Colon (tissue), 2 donors: Measurements from ENCODE around the gene OTULIN.

ENCODE experiments used
- FAIRE-seq: peaks from 2 replicates; lab custom pipeline; 2012; peaks lifted over from hg19 to GRCh38; lab: Jason Lieb, UNC
- donor health status: control.
- donor health status: control.

Gene OTULIN

DNA sequence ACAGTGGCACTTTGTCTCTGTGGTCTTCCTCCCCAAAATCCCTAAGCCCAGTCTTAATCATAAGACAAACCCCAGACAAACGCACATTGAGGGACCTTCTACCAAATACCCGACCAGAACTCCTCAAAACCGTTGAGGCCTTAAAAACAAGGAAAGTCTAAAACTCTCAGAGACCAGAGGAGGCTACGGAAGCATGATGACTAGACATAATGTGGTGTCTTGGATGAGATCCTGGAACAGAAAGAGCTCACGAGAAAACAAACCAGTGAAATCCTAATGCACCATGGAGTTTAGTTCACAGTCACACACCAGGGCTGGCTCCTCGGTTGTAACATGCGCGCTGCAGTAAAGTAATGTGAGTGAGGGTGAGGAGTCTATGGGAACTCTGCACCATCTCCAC is 58.4 kb downstream of the OTULIN start:
- FAIRE-seq: no peak

DNA sequence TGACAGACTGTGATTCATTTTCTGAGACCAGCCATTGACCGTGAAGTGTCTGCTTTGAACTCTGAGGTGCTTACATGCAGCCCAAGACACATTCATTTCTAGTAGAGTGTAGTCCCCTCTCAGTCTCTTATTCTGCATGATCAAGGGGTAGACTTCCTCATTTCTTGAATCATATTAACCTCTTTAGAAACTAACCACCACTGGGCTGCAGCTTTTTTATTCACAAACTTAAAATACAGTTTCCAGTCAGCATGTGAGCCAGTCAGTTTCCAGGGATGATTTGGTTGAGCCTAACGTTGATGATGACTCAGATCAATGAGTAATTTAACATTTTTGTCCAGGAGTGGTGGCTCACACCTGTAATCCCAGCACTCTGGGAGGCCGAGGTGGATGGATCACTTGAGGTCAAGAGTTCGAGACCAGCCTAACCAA is 59.2 kb downstream of the OTULIN start:
- no peak for FAIRE-seq

DNA sequence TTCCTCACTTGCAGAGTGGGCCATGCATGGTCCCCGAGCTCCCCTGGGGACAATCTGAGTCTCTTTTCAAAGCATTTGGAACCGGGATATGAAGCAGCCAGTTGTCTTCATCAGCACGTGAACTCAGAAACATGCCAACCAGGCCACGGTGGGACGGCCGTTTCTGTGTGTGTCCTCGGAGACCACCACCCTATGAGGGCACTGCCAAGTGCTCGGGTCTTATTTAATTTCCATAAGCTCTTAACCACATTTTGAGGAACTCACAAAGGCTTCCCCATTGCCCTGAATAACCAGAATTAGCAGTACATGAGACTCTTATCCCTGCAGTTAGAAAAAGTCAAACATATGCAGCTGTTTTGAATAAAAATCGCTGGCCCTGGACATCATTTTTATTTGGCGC is 60.1 kb downstream of the OTULIN start:
- FAIRE-seq: no peak

DNA sequence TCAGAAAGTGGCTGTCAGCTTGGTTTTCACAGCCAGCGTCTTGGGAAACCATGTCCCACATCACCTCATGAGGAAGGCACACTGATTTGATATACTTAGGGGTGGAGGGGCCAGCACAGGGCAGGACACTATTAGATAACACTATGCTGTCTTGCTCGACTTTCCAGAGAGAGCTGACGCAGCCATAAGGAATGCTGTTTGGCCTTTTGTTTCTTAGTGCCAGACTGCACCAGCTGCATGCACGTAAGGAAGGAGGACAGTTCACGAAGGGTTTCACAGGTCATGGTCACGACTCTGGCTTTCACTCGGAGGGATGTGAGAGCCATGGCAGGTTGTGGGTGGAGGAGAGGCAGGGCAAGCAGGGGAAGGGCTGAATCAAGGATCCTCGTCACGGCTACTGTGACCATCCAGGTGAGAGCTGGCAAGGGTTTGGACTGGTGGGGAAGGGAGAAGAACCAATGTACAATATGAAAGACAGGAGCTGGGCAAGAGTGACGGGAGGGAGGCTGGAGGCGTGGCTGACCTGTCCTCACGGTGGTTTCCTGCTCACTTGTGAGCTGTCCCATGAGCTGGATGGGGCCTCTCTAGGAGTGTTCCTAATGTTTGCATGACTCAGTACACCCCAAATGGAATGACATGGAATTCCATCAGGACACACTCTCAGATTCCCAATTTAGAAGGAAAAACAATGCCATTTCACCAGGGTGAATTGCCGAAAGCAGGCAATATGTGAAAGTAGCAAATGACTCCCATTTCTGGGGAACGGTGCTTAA is 61.7 kb downstream of the OTULIN start:
- no peak for FAIRE-seq

DNA sequence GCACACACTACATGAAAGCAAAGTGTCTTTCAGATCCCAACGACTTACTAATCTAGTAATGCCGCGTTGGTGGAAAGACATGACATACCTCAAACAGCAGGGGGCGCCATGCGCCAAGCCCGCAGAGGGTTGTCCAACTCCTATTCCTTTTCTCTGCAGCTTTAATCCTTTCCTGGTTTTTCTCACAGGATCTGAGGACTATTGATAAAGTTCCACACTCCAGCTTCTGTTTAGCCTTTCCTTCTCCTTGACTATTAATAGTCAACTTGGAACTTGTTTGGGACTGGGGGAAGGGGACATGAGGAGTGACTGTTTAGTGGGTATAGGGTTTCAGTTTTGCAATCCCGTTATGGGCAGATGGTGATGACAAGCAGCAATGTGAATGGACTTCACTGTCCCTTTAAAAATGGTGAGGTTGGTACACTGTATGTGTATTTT is 62.9 kb downstream of the OTULIN start:
- no peak for FAIRE-seq

DNA sequence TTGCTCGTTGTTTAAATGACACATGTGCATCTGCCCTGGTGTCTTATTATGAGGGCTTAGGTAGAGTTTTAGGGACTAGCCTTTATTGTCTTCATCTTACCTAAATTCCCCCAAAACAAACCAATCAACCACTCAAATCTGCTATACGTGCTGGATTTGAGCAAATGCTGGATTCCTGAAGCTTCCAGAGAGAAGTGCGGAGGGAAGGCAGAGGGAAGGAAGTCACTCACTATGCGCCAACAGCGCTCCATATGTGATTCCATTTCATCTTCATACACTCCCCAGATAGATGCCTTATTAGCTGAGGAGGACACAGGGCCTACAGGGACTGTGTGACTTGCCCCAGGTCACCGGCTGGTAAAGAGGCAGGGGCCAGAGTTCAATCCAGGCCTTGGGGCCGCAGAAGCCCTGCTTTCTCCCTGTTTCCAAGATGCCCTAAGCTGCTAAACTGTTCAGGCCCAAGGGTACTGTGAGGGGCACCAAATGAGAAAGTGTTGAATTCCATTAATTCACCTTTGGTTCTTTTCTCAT is 63.5 kb downstream of the OTULIN start:
- no peak for FAIRE-seq

DNA sequence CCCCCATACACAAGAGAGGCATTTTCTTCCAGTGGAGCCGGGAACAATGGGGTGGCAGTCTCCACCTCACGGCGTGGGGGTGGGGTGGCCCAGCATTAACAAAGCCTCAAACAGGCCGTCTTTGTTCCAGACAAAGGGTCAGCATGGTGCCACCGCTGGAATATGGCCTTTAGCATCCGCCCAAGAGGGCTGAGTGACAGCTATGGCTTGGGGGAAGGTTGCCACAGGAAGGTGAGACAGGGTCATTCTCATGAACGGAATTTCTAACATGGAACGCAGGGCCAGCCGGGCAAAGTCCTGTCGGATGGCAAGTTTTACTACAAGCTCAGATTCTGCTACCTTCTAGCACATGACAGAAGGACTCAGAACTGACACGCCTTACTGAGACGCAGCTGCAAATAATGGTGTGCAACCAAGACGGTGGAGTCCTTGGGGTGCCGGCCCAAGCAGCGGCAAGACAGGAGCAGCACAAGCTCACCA is 64.0 kb downstream of the OTULIN start:
- FAIRE-seq: no peak

DNA sequence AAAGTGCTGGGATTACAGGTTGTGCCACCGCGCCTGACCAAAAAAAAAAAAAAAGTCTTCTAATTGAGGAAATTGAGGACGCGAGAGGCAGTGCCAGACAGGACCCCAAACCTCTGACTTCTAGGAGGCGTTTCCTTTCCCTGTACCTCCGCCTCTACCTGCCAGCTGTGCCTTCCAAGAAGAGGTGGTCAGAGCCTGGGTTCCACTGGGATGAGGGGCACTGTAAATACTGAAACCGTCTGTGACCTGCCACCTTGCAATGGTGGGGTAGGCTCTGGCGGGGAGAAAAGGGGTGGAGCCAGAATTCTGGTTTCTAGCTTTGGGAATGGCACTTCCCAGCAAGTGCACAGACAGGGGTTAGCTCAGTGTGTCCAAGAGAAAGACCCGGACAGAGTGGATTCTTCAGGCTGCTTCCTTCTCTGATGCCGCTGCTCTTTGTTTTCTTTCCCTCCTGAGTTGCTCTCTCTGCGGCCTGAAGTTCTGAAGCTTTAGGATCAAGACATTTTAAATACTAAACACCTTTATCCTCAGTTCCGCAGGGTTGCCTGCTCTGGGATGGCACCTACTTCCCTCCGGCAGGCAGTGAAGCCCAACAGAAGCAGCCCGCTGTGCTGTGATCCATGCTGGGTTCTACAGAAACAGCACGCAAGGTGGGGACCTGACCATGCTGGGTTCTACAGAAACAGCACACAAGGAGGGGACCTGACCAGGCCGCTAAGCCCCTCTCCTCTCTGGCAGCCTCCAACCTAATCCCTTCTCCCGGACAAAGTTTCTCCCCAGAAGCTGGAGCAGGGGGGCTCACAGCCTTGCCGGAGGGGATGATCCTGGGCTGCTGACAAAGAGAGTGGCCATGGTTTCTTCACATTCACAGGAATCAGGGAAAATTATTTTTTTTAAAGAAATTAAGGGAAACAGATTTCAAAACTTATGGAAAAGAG is 65.2 kb downstream of the OTULIN start:
- no peak for FAIRE-seq

DNA sequence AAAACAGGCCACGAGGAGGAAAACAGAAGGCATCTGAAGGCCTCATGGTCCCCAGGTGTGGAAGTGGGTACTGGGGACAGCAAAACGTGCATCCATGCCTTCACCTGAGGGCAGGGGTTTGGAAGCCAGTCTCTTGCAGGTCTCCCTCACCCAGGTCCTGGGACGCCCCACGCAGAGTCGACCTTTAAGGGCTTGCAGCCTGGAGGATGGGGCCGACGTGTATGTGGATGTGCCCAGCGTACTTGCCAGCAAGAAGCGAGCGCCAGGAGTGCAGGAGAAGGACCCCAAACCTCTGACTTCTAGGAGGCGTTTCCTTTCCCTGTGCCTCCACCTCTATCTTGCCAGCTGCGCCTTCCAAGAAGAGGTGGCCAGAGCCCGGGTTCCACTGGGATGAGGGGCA is 65.9 kb downstream of the OTULIN start:
- FAIRE-seq: no peak

DNA sequence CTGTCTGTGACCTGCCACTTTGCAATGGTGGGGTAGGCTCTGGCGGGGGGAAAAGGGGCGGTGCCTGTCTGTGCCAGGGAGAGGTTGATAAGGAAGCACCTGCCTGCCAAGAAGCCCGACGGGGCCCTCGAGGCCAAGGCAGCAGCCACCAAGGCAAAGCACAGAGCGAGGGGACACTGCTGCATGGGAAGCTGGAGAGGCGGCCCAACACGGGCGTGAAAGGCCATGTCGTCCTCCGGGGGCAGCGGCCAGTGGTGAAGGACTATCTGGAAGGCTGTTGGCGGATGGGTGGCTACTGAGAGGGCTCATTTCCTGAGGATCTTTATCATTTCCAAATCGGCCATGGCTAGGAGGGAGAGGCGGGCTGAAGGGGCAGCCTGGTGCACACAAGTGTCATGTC is 66.4 kb downstream of the OTULIN start:
- FAIRE-seq: no peak

DNA sequence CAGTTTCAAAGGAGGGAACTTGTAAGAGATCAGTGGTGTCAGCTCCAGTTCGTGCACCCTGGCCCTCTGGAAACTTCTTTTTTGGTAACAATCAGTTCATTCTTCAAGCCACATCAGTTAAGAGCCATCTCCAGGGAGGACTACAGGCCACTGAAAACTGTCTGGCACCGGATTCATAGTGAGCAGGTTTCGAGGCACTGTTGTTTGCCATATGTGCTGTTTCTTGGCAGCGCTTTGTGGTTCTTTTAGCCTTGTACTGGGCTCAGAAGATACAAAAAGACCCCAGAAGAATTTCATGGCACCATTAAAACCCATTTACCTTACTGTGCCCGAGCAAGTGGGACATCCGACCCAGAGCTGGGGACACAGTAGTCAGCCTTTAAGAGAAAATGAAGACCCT is 68.5 kb downstream of the OTULIN start:
- FAIRE-seq: no peak

DNA sequence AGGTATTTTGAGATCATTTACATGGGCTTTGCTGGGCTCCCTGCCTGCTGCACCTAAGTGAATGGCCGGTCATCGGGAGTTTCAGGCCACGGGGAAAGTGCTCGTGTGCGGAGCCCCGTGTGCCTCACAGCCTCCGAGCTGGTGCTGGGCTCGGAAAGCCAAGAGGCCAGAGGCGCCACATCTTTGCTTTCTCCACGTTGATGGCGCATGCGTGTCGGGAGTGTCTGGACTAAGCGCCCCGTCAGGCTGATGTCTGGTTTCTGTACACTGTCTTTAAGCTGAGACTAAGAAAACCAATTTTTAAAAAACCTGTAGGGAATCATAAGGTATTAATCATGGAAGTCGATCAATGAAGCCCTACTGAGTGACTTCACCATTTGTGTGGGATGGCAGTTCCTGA is 69.1 kb downstream of the OTULIN start:
- FAIRE-seq: no peak

DNA sequence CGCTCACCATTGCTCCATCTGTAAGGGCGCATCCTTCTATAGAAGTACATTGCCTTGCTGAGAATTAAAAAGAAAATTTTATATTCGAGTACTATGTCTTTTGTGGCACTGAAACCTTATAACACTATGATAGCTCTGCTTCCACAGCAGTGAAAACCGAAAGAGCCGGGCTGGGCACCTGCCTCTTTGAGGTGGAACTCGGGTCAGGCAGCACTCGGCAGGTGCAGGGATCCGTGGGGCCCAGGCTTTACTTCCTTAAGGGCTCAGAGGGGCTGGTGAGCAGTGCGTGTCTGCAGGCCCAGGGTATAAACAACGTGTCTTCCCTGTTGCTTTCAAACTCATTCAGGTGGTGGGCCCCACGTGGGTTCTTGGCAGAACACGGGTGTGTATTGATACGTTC is 69.9 kb downstream of the OTULIN start:
- FAIRE-seq: no peak

DNA sequence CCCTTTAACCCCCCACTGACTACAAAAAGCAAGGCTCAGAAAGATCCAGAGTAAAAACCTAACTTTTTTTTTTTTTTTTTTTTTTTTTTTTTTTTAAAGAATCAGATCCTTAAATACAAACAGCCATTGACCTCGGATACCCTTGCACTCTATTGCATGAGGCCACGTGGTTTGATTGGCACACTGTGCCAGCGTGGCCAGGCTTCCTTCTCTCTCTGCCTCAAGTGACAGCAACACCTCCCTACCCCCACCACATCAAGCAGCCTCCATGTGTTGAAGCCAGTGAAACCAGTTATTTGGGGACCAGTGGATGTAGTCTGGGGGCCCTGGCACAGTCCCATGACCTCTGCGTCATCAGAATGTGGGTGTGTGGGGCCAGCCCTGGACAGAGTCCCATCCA is 71.4 kb downstream of the OTULIN start:
- no peak for FAIRE-seq

DNA sequence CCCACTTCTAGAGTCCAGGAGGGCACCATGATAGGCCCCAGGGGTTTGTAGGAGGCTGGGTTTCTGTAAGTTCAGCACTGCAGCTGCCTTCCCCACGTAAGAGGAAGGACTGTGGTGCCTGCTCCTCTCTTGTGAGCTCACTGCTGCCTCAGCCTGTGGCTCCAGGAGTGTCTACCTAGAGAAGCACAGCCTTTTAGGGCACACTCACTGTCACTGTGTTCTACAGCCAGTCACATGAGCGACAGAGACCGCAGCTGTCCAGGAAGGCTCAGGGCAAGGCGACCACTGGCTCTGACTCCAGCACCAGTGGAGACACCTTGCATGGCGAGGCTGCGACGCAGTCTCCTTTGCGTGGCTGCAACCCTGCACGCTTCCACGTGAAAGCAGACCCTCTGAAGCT is 72.8 kb downstream of the OTULIN start:
- FAIRE-seq: no peak

DNA sequence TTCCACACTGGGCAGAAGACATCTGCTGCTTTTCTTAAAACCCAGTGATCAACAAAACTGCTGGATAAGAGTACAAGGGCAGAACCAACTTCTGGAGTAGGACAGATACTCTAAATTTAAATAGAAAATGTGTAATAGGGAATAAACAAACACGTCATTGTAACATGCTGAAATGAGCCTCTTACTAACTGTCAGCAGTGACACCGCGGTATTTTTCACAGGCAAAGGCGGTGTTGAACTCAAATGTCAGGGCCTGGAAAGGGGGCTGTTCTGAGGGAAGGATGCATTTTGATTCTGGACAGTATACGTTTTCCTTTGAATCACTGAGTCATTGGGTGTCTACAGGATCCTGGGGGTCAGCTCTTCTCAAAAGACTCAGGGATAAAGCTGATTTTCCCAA is 73.5 kb downstream of the OTULIN start:
- no peak for FAIRE-seq

DNA sequence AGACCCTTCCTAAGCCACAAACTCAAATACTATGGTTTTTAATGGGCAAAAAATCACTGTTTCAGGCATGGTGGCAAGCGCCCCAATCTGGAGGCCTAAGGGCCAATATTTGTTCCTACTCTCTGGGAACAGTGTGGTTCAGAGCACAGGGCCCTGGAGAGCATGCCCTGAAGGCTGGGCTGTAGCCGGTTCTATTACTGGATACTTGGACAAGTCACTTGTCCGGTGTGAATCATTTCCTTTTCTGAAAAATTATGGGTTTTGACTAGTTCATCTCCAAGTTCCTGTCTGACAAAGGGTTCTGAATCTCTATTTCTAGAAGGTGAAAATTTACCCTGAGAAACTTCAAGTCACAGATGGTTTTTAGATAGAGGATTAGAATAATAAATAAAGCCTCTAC is 75.0 kb downstream of the OTULIN start:
- FAIRE-seq: no peak

DNA sequence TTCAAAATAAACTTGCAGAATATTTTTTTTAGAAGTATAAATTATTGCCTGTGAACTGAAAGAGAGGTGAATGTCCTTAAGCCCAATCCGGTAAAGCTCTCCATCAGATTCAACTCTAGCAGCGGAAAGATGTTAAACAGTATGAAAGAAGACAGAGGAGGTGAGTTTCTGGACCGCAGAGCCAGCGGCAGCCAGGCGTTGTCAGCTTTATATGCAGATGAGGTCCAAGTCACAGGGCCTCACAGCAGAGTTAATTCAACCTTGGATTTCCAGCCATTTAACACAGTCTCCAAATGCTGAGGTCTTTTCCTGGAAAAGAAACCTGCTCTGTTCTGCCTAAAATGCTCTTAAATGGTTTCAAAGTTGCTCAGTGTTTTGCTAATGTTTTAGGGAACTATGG is 75.5 kb downstream of the OTULIN start:
- FAIRE-seq: no peak

DNA sequence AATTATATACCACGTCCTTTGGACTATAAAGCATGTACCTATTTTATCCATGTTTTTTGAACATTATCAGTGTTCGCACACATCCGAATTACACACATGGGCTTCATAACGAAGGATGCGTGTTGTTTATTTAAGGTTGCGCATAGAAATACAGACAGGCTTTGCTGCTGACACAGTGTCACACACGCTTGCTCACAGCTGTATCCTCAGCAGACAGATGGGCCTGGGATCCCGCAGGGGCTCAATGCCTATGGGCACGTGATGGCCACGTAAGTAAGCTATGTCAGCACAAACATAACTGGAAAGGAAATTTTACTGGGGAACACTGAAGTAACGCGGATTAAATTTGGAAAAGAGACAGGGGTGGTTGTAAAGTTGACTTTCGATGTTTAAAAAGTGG is 76.6 kb downstream of the OTULIN start:
- FAIRE-seq: no peak

DNA sequence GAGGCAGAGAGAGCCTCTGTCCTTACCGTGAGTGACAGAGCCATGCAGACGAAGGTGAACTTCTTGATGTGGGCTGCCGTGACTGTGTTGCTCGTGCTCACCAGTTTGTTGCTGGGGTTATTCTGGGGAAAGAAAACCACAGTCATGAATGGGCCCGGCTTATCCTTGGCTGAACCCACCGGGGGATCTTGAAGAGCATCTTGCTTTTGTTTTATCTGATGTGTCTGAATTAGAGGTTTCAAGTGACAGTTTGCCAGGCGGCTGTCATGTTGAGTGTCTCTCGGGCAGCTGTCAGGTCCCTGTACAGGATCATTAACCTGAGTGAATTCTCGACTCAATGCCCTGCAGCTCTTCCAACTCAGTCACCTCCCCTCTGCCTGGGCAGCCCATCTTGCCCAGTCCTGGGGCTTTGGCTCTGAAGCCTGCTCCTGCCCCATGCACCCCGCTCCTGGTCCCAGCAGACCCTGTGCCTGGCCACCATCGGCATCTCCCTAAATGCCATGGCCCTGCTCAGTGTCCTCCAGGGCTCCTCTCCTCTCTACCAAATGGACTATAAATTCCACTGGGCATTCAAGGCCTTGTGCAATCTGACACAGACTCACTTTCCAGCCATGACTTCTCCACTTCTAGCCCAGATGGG is 77.4 kb downstream of the OTULIN start:
- FAIRE-seq: no peak

DNA sequence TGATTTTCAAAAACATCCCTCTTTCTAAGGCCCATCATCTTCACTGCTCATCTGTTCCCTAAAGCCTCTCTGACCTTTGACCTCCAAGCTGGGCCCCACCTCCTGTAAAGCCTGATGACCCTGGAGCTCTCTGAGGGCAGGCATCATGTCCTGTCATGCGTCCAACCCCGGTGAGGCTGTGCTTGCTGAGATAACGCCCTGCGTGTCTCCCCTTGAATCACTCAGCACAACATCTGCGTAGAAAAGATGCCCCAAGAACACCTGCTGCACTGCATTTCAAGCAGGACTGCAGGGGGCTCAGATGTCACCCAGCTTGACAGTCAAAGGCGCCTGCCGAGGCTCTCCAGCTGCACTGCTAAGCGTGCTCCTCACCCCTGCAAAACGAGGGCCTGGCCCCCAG is 78.0 kb downstream of the OTULIN start:
- FAIRE-seq: no peak

DNA sequence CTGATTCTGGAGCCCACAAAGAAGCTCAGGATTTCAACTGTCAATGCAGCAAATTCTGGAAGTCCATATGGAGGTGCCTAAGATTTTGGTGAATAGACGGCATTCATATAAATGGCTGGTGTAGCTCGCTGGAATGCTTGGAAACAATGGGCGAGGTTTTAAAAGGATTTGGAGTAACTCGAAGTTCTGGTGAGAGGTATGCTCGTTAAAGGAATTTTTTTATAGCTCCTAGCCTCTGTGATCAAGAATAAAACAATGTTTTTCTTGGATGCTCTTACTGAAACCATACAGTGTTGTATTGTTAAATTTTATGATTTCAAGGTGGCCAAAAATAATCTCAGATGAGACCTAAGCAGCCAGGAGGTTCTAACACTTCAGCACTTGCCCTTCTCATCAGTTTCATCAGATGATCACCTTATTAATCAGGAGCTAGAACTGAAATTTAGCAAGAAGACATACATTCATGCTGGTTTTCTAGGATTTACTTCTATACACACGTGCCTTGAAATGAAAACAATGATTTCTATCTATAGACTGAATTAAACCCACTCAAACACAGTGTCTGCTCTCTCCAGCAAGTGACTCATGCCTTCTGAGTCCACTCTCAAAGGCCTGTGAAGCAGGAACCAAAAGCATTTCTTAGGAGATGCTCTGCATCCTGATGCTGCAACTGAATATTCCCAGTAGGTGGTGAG is 79.2 kb downstream of the OTULIN start:
- no peak for FAIRE-seq
